ENCODE results near the gene MAGI2. TPM values are rescaled to one million over a fixed set of nuclear protein-coding genes. Genes with fewer than 3 reads are reported as not detected.

Gene MAGI2
- total RNA-seq, 1 donor from 2014 or later: 64.2 TPM

GRCh38 chr7:78686189-78686588 is 767.3 kb downstream of the MAGI2 start:
- H3K4me1 Mint-ChIP-seq (ENCODE audit: low read depth, unreplicated experiment): peaks cover 24% of the 10 kb centered on the region
- H3K9me3 Mint-ChIP-seq (ENCODE audit: unreplicated experiment): no peaks in the 10 kb centered on the region
- no peak for DNase-seq
- no peak for TF ChIP-seq CTCF (IDR thresholded peaks at IDR 0.05; ENCODE audit: partially characterized antibody, unreplicated experiment)
- no peak overlapping the region for H3K4me3 Mint-ChIP-seq (ENCODE audit: unreplicated experiment)
- H3K27ac Mint-ChIP-seq (ENCODE audit: unreplicated experiment): no peak overlapping the region
- H3K27me3 Mint-ChIP-seq (ENCODE audit: unreplicated experiment): no peaks in the 10 kb centered on the region
- H3K36me3 Mint-ChIP-seq (ENCODE audit: unreplicated experiment): no peaks in the 10 kb centered on the region

- H3K27ac Mint-ChIP-seq (ENCODE audit: unreplicated experiment): no peak overlapping the region
- TF ChIP-seq CTCF (IDR thresholded peaks at IDR 0.05; ENCODE audit: partially characterized antibody, unreplicated experiment): no peak
- H3K9me3 Mint-ChIP-seq (ENCODE audit: unreplicated experiment): no peaks in the 10 kb centered on the region
- no peaks in the 10 kb centered on the region for H3K36me3 Mint-ChIP-seq (ENCODE audit: unreplicated experiment)
- H3K27me3 Mint-ChIP-seq (ENCODE audit: unreplicated experiment): no peaks in the 10 kb centered on the region
- no peak for DNase-seq
- H3K4me3 Mint-ChIP-seq (ENCODE audit: unreplicated experiment): no peak overlapping the region
- H3K4me1 Mint-ChIP-seq (ENCODE audit: low read depth, unreplicated experiment): peaks cover 20% of the 10 kb centered on the region
Observed at GRCh38 chr7:78684201-78684600, 769.3 kb downstream of the MAGI2 start.

- H3K4me3 Mint-ChIP-seq (ENCODE audit: unreplicated experiment): no peak overlapping the region
- no peak for DNase-seq
- no peaks in the 10 kb centered on the region for H3K36me3 Mint-ChIP-seq (ENCODE audit: unreplicated experiment)
- TF ChIP-seq CTCF (IDR thresholded peaks at IDR 0.05; ENCODE audit: partially characterized antibody, unreplicated experiment): no peak
- H3K27me3 Mint-ChIP-seq (ENCODE audit: unreplicated experiment): no peaks in the 10 kb centered on the region
- no peaks in the 10 kb centered on the region for H3K9me3 Mint-ChIP-seq (ENCODE audit: unreplicated experiment)
- peaks cover 20% of the 10 kb centered on the region for H3K4me1 Mint-ChIP-seq (ENCODE audit: low read depth, unreplicated experiment)
- peak overlapping the region; percentile 11 for H3K27ac Mint-ChIP-seq (ENCODE audit: unreplicated experiment)
Observed at GRCh38 chr7:78683566-78683965, 769.9 kb downstream of the MAGI2 start.

GRCh38 chr7:78679112-78679876 is 774.2 kb downstream of the MAGI2 start:
- TF ChIP-seq CTCF (IDR thresholded peaks at IDR 0.05; ENCODE audit: partially characterized antibody, unreplicated experiment): no peak
- H3K9me3 Mint-ChIP-seq (ENCODE audit: unreplicated experiment): no peaks in the 10 kb centered on the region
- H3K4me1 Mint-ChIP-seq (ENCODE audit: low read depth, unreplicated experiment): peaks cover 4% of the 10 kb centered on the region
- DNase-seq: no peak
- H3K27ac Mint-ChIP-seq (ENCODE audit: unreplicated experiment): no peak overlapping the region
- H3K4me3 Mint-ChIP-seq (ENCODE audit: unreplicated experiment): no peak overlapping the region
- H3K27me3 Mint-ChIP-seq (ENCODE audit: unreplicated experiment): no peaks in the 10 kb centered on the region
- no peaks in the 10 kb centered on the region for H3K36me3 Mint-ChIP-seq (ENCODE audit: unreplicated experiment)

- no peaks in the 10 kb centered on the region for H3K9me3 Mint-ChIP-seq (ENCODE audit: unreplicated experiment)
- H3K4me1 Mint-ChIP-seq (ENCODE audit: low read depth, unreplicated experiment): peaks cover 2% of the 10 kb centered on the region
- no peaks in the 10 kb centered on the region for H3K27me3 Mint-ChIP-seq (ENCODE audit: unreplicated experiment)
- no peak overlapping the region for H3K4me3 Mint-ChIP-seq (ENCODE audit: unreplicated experiment)
- no peak for TF ChIP-seq CTCF (IDR thresholded peaks at IDR 0.05; ENCODE audit: partially characterized antibody, unreplicated experiment)
- DNase-seq: no peak
- peak overlapping the region; percentile 57 for H3K27ac Mint-ChIP-seq (ENCODE audit: unreplicated experiment)
- no peaks in the 10 kb centered on the region for H3K36me3 Mint-ChIP-seq (ENCODE audit: unreplicated experiment)
Observed at GRCh38 chr7:78677391-78677790, 776.1 kb downstream of the MAGI2 start.

All from glutamatergic neuron (in vitro differentiated cells).